Neural cell (in vitro differentiated cells): ENCODE data around the gene OR52E5. TPM values are rescaled to one million over a fixed set of nuclear protein-coding genes. Genes with fewer than 3 reads are reported as not detected.

Source experiments
- H2AFZ ChIP-seq: fragments of 200-600, 300-800 bp; sonication (generic), shearing (Covaris generic); 2 replicates; pipeline ENCODE4 v1.6.0; 2014; ENCODE audit warnings: low read depth, mild to moderate bottlenecking, antibody characterized with exemption, low read length, moderate library complexity
- H3F3A ChIP-seq: fragments of 200-600 bp; shearing (Covaris generic); 2 replicates; pipeline ENCODE4 v1.6.1; 2016; ENCODE audit warnings: mild to moderate bottlenecking, moderate library complexity, mixed read lengths, antibody characterized with exemption, low read length; ENCODE audit not compliant: insufficient read depth, poor library complexity, severe bottlenecking
- H3K27ac ChIP-seq: fragments of 200-600, 300-800 bp; sonication (generic), shearing (Covaris generic); 2 replicates; pipeline ENCODE4 v1.5.1; 2014; ENCODE audit warnings: mild to moderate bottlenecking, low read length, moderate library complexity
- H3K27me3 ChIP-seq: fragments of 300-800, 200-600 bp; sonication (generic), shearing (Covaris generic); 2 replicates; pipeline ENCODE4 v1.6.0; 2014; ENCODE audit warnings: mild to moderate bottlenecking, low read depth, low read length, moderate library complexity; ENCODE audit not compliant: insufficient read depth
- H3K36me3 ChIP-seq: fragments of 300-800, 200-600 bp; sonication (generic), shearing (Covaris generic); 2 replicates; pipeline ENCODE4 v1.5.1; 2014; ENCODE audit warnings: mild to moderate bottlenecking, antibody characterized with exemption, low read length, moderate library complexity; ENCODE audit not compliant: insufficient read depth
- H3K4me2 ChIP-seq: fragments of 300-800, 200-600 bp; sonication (generic), shearing (Covaris generic); 2 replicates; pipeline ENCODE4 v1.6.0; 2014; ENCODE audit warnings: mild to moderate bottlenecking, low read length
- H3K4me3 ChIP-seq: fragments of 300-800, 200-600 bp; sonication (generic), shearing (Covaris generic); 2 replicates; pipeline ENCODE4 v1.5.1; 2014; ENCODE audit warnings: mild to moderate bottlenecking, low read length, moderate library complexity
- H3K79me2 ChIP-seq: fragments of 200-600 bp; shearing (Covaris generic); replicated peaks from 2 replicates; pipeline ENCODE4 v1.6.0; 2014; ENCODE audit warnings: mild to moderate bottlenecking, low read length, moderate library complexity; ENCODE audit not compliant: insufficient read depth
- H3K9ac ChIP-seq: fragments of 300-800, 200-600 bp; sonication (generic), shearing (Covaris generic); 2 replicates; pipeline ENCODE4 v1.6.1; 2016; ENCODE audit warnings: mild to moderate bottlenecking, low read length, mixed read lengths
- H3K9me2 ChIP-seq: fragments of 200-600 bp; shearing (Covaris generic); 2 replicates; pipeline ENCODE4 v1.6.1; 2016; ENCODE audit warnings: mild to moderate bottlenecking, low read length, mixed read lengths; ENCODE audit not compliant: insufficient read depth
- H3K9me3 ChIP-seq: fragments of 200-600, 300-800 bp; sonication (generic), shearing (Covaris generic); 2 replicates; pipeline ENCODE4 v1.6.1; 2016; ENCODE audit warnings: mild to moderate bottlenecking, mixed run types, low read length, moderate library complexity, mixed read lengths
- H4K20me1 ChIP-seq: fragments of 200-600 bp; shearing (Covaris generic); 2 replicates; pipeline ENCODE4 v1.6.1; 2016; ENCODE audit warnings: mild to moderate bottlenecking, mixed run types; ENCODE audit not compliant: insufficient read depth
- CTCF ChIP-seq: fragments of 450-650 bp; IDR thresholded peaks from 2 replicates; pipeline ENCODE4 v1.5.1; 2014; ENCODE audit warnings: antibody characterized with exemption, mild to moderate bottlenecking, moderate library complexity; ENCODE audit not compliant: poor library complexity, severe bottlenecking
- EP300 ChIP-seq: fragments of 450-650 bp; conservative IDR thresholded peaks from 2 replicates; pipeline ENCODE4 v1.6.1; 2014; ENCODE audit warnings: antibody characterized with exemption, mild to moderate bottlenecking, moderate library complexity; ENCODE audit not compliant: poor library complexity, severe bottlenecking
- EZH2 ChIP-seq: fragments of 200-600, 300-800 bp; shearing (Covaris generic), sonication (generic); IDR thresholded peaks from 2 replicates; pipeline ENCODE4 v1.6.1; 2014; ENCODE audit warnings: antibody characterized with exemption, low read length, borderline replicate concordance, mild to moderate bottlenecking; ENCODE audit not compliant: insufficient read depth, poor library complexity, severe bottlenecking
- MXI1 ChIP-seq: fragments of 450-650 bp; conservative IDR thresholded peaks from 2 replicates; pipeline ENCODE4 v1.6.1; 2014; ENCODE audit warnings: antibody characterized with exemption, mild to moderate bottlenecking; ENCODE audit not compliant: poor library complexity, severe bottlenecking
- POLR2AphosphoS5 ChIP-seq: IDR thresholded peaks from 2 replicates; pipeline ENCODE4 v1.6.1; 2012
- RAD21 ChIP-seq: fragments of 450-650 bp; conservative IDR thresholded peaks from 2 replicates; pipeline ENCODE4 v1.6.1; 2014; ENCODE audit warnings: antibody characterized with exemption, mild to moderate bottlenecking, moderate library complexity
- REST ChIP-seq: IDR thresholded peaks from 2 replicates; pipeline ENCODE4 v1.6.1; 2012; ENCODE audit warnings: borderline replicate concordance
- SMC3 ChIP-seq: fragments of 450-650 bp; conservative IDR thresholded peaks from 2 replicates; pipeline ENCODE4 v1.6.1; 2014; ENCODE audit warnings: antibody characterized with exemption, mild to moderate bottlenecking, moderate library complexity; ENCODE audit not compliant: poor library complexity
- TAF1 ChIP-seq: IDR thresholded peaks from 2 replicates; pipeline ENCODE4 v1.6.1; 2012; ENCODE audit warnings: low read depth
- polyA plus RNA-seq: library from polyadenylated mRNA; depleted of rRNA; stranded (reverse); fragments of >200 nt; gene quantifications from 2 replicates; pipeline ENCODE4 v1.2.3, GENCODE V29; 2014

The OR52E5 gene
- polyA plus RNA-seq, 1 donor from 2014 or later = not detected

GRCh38 chr11:5940748-5941147 is 47.7 kb downstream of the OR52E5 start:
- Histone ChIP-seq H3K27me3 (no peaks in the 10 kb centered on the region), H3K9me3 (no peaks in the 10 kb centered on the region), H3K4me2 (no peak overlapping the region), H3K79me2 (no peaks in the 10 kb centered on the region), H3K9ac (no peak overlapping the region), H3K36me3 (no peaks in the 10 kb centered on the region), H3K4me3 (no peak overlapping the region), H2AFZ (no peak overlapping the region), H3K9me2 (no peaks in the 10 kb centered on the region), H3F3A (no peaks in the 10 kb centered on the region), H3K27ac (no peak overlapping the region), H4K20me1 (no peaks in the 10 kb centered on the region)
- no peak for TF ChIP-seq RAD21
- TF ChIP-seq EZH2 = no peak
- no peak for TF ChIP-seq CTCF
- TF ChIP-seq POLR2AphosphoS5 = no peak
- TF ChIP-seq TAF1 = no peak
- no peak for TF ChIP-seq EP300
- no peak for TF ChIP-seq SMC3
- TF ChIP-seq REST = no peak
- no peak for TF ChIP-seq MXI1

DNA sequence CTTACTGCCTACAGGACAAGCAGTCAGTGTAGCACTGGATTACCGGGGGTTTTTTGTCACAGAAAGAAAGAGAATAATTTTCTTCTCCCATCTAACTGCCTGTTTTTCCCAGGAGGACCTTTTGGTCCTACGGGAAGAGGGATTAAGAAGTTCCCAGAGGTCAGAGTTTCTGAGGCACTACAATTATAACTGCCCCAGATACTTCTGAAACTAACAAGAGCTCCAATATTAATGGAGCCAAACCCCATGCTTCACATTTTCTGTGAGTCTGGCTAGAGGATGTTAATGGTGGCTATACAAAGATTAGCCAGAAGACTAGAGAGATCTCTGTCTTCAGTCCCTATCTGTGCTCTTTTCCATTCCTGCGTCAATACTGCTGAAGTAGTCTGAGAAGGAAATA is 48.9 kb downstream of the OR52E5 start, which contains the start of gene OR56A3:
Gene OR56A3, plus strand, starts transcription at position 301 of the 400 bp plus-strand sequence. CDS start 5,096 bp downstream, outside the sequence.
- H3K4me2 ChIP-seq = no peak within 1 kb of the TSS
- TF ChIP-seq EP300 = no peak
- no peak within 1 kb of the TSS for H2AFZ ChIP-seq
- H3K27ac ChIP-seq = no peak within 1 kb of the TSS
- H3K4me3 ChIP-seq = no peak within 1 kb of the TSS
- no peak within 1 kb of the TSS for H3K9ac ChIP-seq
- no peaks in the 10 kb centered on the region for H3K9me2 ChIP-seq
- no peaks in the 10 kb centered on the region for H4K20me1 ChIP-seq
- H3K79me2 ChIP-seq = no peaks in the 10 kb centered on the region
- H3K36me3 ChIP-seq = no peaks in the 10 kb centered on the region
- no peaks in the 10 kb centered on the region for H3K9me3 ChIP-seq
- H3K27me3 ChIP-seq = no peaks in the 10 kb centered on the region
- H3F3A ChIP-seq = no peaks in the 10 kb centered on the region

Other genes starting within 250 kb of the OR52E5 start
- gene TRIM5, start 208.1 kb upstream of the OR52E5 start, polyA plus RNA-seq = 0.58 and 2.0 TPM in 2 replicates
- gene TRIM22, start 203.4 kb upstream of the OR52E5 start, polyA plus RNA-seq = 4.3 and 10.2 TPM in 2 replicates
- not detected in 2 replicates for gene OR56B1, start 156.8 kb upstream of the OR52E5 start, polyA plus RNA-seq
- not detected in 2 replicates for gene OR52N4, start 139.0 kb upstream of the OR52E5 start, polyA plus RNA-seq
- not detected in 2 replicates for gene OR52N5, start 109.9 kb upstream of the OR52E5 start, polyA plus RNA-seq
- not detected in 2 replicates for gene OR52N1, start 101.9 kb upstream of the OR52E5 start, polyA plus RNA-seq
- not detected in 2 replicates for gene OR52N2, start 84.3 kb upstream of the OR52E5 start, polyA plus RNA-seq
- not detected in 2 replicates for gene OR52E6, start 51.3 kb upstream of the OR52E5 start, polyA plus RNA-seq
- gene OR52E8, start 35.5 kb upstream of the OR52E5 start, polyA plus RNA-seq = not detected in 2 replicates
- gene OR52E4, start 12.6 kb upstream of the OR52E5 start, polyA plus RNA-seq = not detected in 2 replicates
- not detected in 2 replicates for gene OR56A3, start 49.0 kb downstream of the OR52E5 start, polyA plus RNA-seq
- not detected in 2 replicates for gene OR56A5, start 75.3 kb downstream of the OR52E5 start, polyA plus RNA-seq
- not detected in 2 replicates for gene OR52L1, start 93.8 kb downstream of the OR52E5 start, polyA plus RNA-seq
- not detected in 2 replicates for gene OR56A4, start 113.7 kb downstream of the OR52E5 start, polyA plus RNA-seq
- gene OR56A1, start 137.6 kb downstream of the OR52E5 start, polyA plus RNA-seq = not detected in 2 replicates
- gene OR56B4, start 214.5 kb downstream of the OR52E5 start, polyA plus RNA-seq = not detected in 2 replicates